Muscle of leg (tissue), 11 donors: ENCODE measurements around the gene AMIGO1. TPM values are rescaled to one million over a fixed set of nuclear protein-coding genes. Genes with fewer than 3 reads are reported as not detected.

Experiments
- DNase-seq: peaks from one replicate; pipeline ENCODE4 v3.0.0; 2013
- H3K27ac ChIP-seq: one replicate; pipeline ENCODE4 v1.5.1; 2013; ENCODE audit warnings: mild to moderate bottlenecking, low read length, control low read depth
- H3K27me3 ChIP-seq: one replicate; pipeline ENCODE4 v1.6.1; 2013; ENCODE audit warnings: low read length; ENCODE audit not compliant: control insufficient read depth, insufficient read depth
- H3K36me3 ChIP-seq: one replicate; pipeline ENCODE4 v1.6.1; 2013; ENCODE audit warnings: low read length; ENCODE audit not compliant: control insufficient read depth, insufficient read depth
- H3K4me1 ChIP-seq: one replicate; pipeline ENCODE4 v1.6.1; 2013; ENCODE audit warnings: low read length; ENCODE audit not compliant: control insufficient read depth, insufficient read depth
- H3K4me3 ChIP-seq: one replicate; pipeline ENCODE4 v1.5.1; 2013; ENCODE audit warnings: low read length, control low read depth
- H3K9me3 ChIP-seq: replicated peaks from 2 replicates; pipeline ENCODE4 v1.6.1; 2013; ENCODE audit warnings: low read depth, low read length; ENCODE audit not compliant: control insufficient read depth
- WGBS: methylation state at CpG from one replicate; pipeline ENCODE4 v1.1.5; 2013; ENCODE audit warnings: missing lambda C conversion rate; ENCODE audit not compliant: insufficient coverage; 5-methylcytosine and 5-hydroxymethylcytosine counted together
- polyA plus RNA-seq, 8 donors: library from polyadenylated mRNA; unstranded; fragments of 120-200 nt; gene quantifications; one replicate each; pipeline versions ENCODE4 v1.2.1 to v1.2.3, GENCODE V29; 2013; ENCODE audit warnings: inconsistent platforms in 1 of 8, low replicate concordance in 1 of 8; ENCODE audit not compliant: insufficient read length in 8 of 8, insufficient read depth in 1 of 8
- total RNA-seq: library from RNA; stranded (reverse); fragments of 120-200 nt; gene quantifications from one replicate; pipeline ENCODE4 v1.2.4, GENCODE V29; 2013

Gene AMIGO1
- total and polyA plus RNA-seq, 9 donors: 8.5 to 13.8 (median 12.0) TPM

- H3K27ac ChIP-seq: no peak overlapping the region
- H3K27me3 ChIP-seq: peaks cover 5% of the 10 kb centered on the region
- no peaks in the 10 kb centered on the region for H3K36me3 ChIP-seq
Observed at GRCh38 chr1:109543283-109543987, 33.9 kb upstream of the AMIGO1 start.

GRCh38 chr1:109542657-109543056 lies 33.1 kb upstream of the AMIGO1 start:
- WGBS: 80% methylated on average over 9 of the region's 10 CpGs
- Histone ChIP-seq H3K27me3 (peaks cover 5% of the 10 kb centered on the region), H3K4me3 (no peak overlapping the region), H3K9me3 (no peaks in the 10 kb centered on the region), H3K27ac (no peak overlapping the region), H3K4me1 (peaks cover 18% of the 10 kb centered on the region), H3K36me3 (no peaks in the 10 kb centered on the region)
- DNase-seq: no peak

More at GRCh38 chr1:109543283-109543987, 33.9 kb upstream of the AMIGO1 start:
- Histone ChIP-seq H3K9me3 (no peaks in the 10 kb centered on the region), H3K4me1 (peaks cover 12% of the 10 kb centered on the region), H3K4me3 (no peak overlapping the region)
- WGBS: 91% methylated on average over 19 of the region's 24 CpGs
- DNase-seq: no peak

- WGBS: 80% methylated on average over 1 of the region's 3 CpGs
- Histone ChIP-seq H3K27me3 (peaks cover 5% of the 10 kb centered on the region), H3K27ac (no peak overlapping the region), H3K4me1 (peaks cover 20% of the 10 kb centered on the region), H3K36me3 (no peaks in the 10 kb centered on the region), H3K4me3 (no peak overlapping the region), H3K9me3 (no peaks in the 10 kb centered on the region)
- no peak for DNase-seq
Observed at GRCh38 chr1:109541102-109541501, 31.6 kb upstream of the AMIGO1 start.

- H3K27ac ChIP-seq: no peak within 1 kb of the TSS
- H3K9me3 ChIP-seq: no peaks in the 10 kb centered on the region
- no peaks in the 10 kb centered on the region for H3K36me3 ChIP-seq
- peaks cover 5% of the 10 kb centered on the region for H3K27me3 ChIP-seq
- no peak for DNase-seq
- 35% methylated on average over 7 of the region's 7 CpGs for WGBS
- no peak within 1 kb of the TSS for H3K4me3 ChIP-seq
- peaks cover 34% of the 10 kb centered on the region for H3K4me1 ChIP-seq
Observed at GRCh38 chr1:109539676-109540075, 30.1 kb upstream of the AMIGO1 start, which contains the start of gene GPR61. Gene GPR61 (plus strand): TSS chr1:109539872. CDS start chr1:109543023, 3,151 bp downstream.

- Histone ChIP-seq H3K27ac (no peak overlapping the region), H3K9me3 (no peaks in the 10 kb centered on the region), H3K4me3 (no peak overlapping the region), H3K36me3 (no peaks in the 10 kb centered on the region), H3K27me3 (peaks cover 5% of the 10 kb centered on the region), H3K4me1 (peaks cover 37% of the 10 kb centered on the region)
- no peak for DNase-seq
- WGBS: 76% methylated on average over 7 of the region's 9 CpGs
Observed at GRCh38 chr1:109538827-109539555, 29.5 kb upstream of the AMIGO1 start.

- WGBS: 80% methylated on average over 6 of the region's 9 CpGs
- peaks cover 43% of the 10 kb centered on the region for H3K4me1 ChIP-seq
Observed at GRCh38 chr1:109537450-109538178, 28.1 kb upstream of the AMIGO1 start.

GRCh38 chr1:109535971-109536491 lies 26.5 kb upstream of the AMIGO1 start:
- Histone ChIP-seq H3K4me1 (peaks cover 59% of the 10 kb centered on the region), H3K27ac (peak overlapping the region; percentile 93), H3K27me3 (peaks cover 5% of the 10 kb centered on the region), H3K36me3 (no peaks in the 10 kb centered on the region), H3K9me3 (no peaks in the 10 kb centered on the region), H3K4me3 (no peak overlapping the region)
- 69% methylated on average over 4 of the region's 5 CpGs for WGBS
- DNase-seq: peak; percentile 87

More at GRCh38 chr1:109537450-109538178, 28.1 kb upstream of the AMIGO1 start:
- H3K27me3 ChIP-seq: peaks cover 5% of the 10 kb centered on the region
- no peaks in the 10 kb centered on the region for H3K9me3 ChIP-seq
- DNase-seq: no peak
- H3K27ac ChIP-seq: no peak overlapping the region
- H3K36me3 ChIP-seq: no peaks in the 10 kb centered on the region
- H3K4me3 ChIP-seq: no peak overlapping the region

- WGBS: 77% methylated on average over 4 of the region's 4 CpGs
- peak overlapping the region; percentile 93 for H3K27ac ChIP-seq
- no peak overlapping the region for H3K4me3 ChIP-seq
Observed at GRCh38 chr1:109535481-109535880, 26.0 kb upstream of the AMIGO1 start.

GRCh38 chr1:109534307-109534858 lies 24.9 kb upstream of the AMIGO1 start:
- Histone ChIP-seq H3K36me3 (no peaks in the 10 kb centered on the region), H3K27me3 (peaks cover 2% of the 10 kb centered on the region), H3K4me1 (peaks cover 75% of the 10 kb centered on the region), H3K9me3 (no peaks in the 10 kb centered on the region), H3K27ac (peak overlapping the region; percentile 93), H3K4me3 (no peak overlapping the region)
- no CpG with 5 or more reads among the region's 1 CpG for WGBS
- no peak for DNase-seq

More at GRCh38 chr1:109535481-109535880, 26.0 kb upstream of the AMIGO1 start:
- peaks cover 64% of the 10 kb centered on the region for H3K4me1 ChIP-seq
- H3K9me3 ChIP-seq: no peaks in the 10 kb centered on the region
- peaks cover 5% of the 10 kb centered on the region for H3K27me3 ChIP-seq
- H3K36me3 ChIP-seq: no peaks in the 10 kb centered on the region
- no peak for DNase-seq
